Measurements from ENCODE around the gene KIF1B. TPM values are rescaled to one million over a fixed set of nuclear protein-coding genes. Genes with fewer than 3 reads are reported as not detected.

KIF1B gene
- total and polyA plus RNA-seq, 2 experiments from 2014 or later = 21.5 to 68.4 TPM

GRCh38 chr1:10192263-10192662 is 18.1 kb upstream of the KIF1B start:
- H2AFZ ChIP-seq = no peak overlapping the region
- Mint-ChIP-seq H3K36me3 (ENCODE audit: low read depth) (no peaks in the 10 kb centered on the region), H3K4me3 (no peak overlapping the region), H3K27me3 (ENCODE audit: insufficient read depth, low read depth, poor library complexity) (peaks cover 3% of the 10 kb centered on the region), H3K4me1 (peaks cover 3% of the 10 kb centered on the region), H3K27ac (no peak overlapping the region), H3K9me3 (peaks cover 9% of the 10 kb centered on the region; the same call in 2 of the 3 replicates)
- no peak for DNase-seq (ENCODE audit: low spot score)
- H3K4me1 ChIP-seq (ENCODE audit: insufficient read depth) = no peaks in the 10 kb centered on the region; the same call in 1 of the 2 replicates
- no peaks in the 10 kb centered on the region for H3K27me3 ChIP-seq (ENCODE audit: insufficient read depth)
- H3K36me3 ChIP-seq (ENCODE audit: insufficient read depth) = no peaks in the 10 kb centered on the region
- no peaks in the 10 kb centered on the region for H4K20me1 ChIP-seq (replicated peaks; ENCODE audit: insufficient read depth)
- no peaks in the 10 kb centered on the region for H3K9me2 ChIP-seq (ENCODE audit: insufficient read depth)
- H3K79me2 ChIP-seq (replicated peaks; ENCODE audit: insufficient read depth) = no peaks in the 10 kb centered on the region
- no peak for ATAC-seq
- no peak overlapping the region for H3K27ac ChIP-seq (ENCODE audit: low read depth)
- no peak overlapping the region for H3K4me2 ChIP-seq
- H3F3A ChIP-seq (replicated peaks; ENCODE audit: low read depth) = no peaks in the 10 kb centered on the region
- H3K4me3 ChIP-seq = no peak overlapping the region
- TF ChIP-seq, protein P1, sequence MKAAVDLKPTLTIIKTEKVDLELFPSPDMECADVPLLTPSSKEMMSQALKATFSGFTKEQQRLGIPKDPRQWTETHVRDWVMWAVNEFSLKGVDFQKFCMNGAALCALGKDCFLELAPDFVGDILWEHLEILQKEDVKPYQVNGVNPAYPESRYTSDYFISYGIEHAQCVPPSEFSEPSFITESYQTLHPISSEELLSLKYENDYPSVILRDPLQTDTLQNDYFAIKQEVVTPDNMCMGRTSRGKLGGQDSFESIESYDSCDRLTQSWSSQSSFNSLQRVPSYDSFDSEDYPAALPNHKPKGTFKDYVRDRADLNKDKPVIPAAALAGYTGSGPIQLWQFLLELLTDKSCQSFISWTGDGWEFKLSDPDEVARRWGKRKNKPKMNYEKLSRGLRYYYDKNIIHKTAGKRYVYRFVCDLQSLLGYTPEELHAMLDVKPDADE (IDR thresholded peaks at IDR 0.05) = no peak
- no peak for TF ChIP-seq POLR2AphosphoS5 (IDR thresholded peaks at IDR 0.05; ENCODE audit: low read depth)
- TF ChIP-seq EZH2phosphoT487 (IDR thresholded peaks at IDR 0.05; ENCODE audit: unreplicated experiment) = no peak
- TF ChIP-seq EZH2 (IDR thresholded peaks at IDR 0.05; ENCODE audit: low read depth, unreplicated experiment) = no peak
- TF ChIP-seq STAT1 (IDR thresholded peaks at IDR 0.05; ENCODE audit: unreplicated experiment) = no peak
- no peak for TF ChIP-seq NANOG (IDR thresholded peaks at IDR 0.05; ENCODE audit: borderline replicate concordance)
- TF ChIP-seq ZNF114 (CRISPR knock-in tag; IDR thresholded peaks at IDR 0.05) = no peak
- no peak for TF ChIP-seq CREB1 (CRISPR knock-in tag; IDR thresholded peaks at IDR 0.05; ENCODE audit: low read depth)
- TF ChIP-seq, protein P2, sequence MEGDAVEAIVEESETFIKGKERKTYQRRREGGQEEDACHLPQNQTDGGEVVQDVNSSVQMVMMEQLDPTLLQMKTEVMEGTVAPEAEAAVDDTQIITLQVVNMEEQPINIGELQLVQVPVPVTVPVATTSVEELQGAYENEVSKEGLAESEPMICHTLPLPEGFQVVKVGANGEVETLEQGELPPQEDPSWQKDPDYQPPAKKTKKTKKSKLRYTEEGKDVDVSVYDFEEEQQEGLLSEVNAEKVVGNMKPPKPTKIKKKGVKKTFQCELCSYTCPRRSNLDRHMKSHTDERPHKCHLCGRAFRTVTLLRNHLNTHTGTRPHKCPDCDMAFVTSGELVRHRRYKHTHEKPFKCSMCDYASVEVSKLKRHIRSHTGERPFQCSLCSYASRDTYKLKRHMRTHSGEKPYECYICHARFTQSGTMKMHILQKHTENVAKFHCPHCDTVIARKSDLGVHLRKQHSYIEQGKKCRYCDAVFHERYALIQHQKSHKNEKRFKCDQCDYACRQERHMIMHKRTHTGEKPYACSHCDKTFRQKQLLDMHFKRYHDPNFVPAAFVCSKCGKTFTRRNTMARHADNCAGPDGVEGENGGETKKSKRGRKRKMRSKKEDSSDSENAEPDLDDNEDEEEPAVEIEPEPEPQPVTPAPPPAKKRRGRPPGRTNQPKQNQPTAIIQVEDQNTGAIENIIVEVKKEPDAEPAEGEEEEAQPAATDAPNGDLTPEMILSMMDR (conservative IDR thresholded peaks at IDR 0.05; ENCODE audit: low read depth in 2 of 2) = no peak
- no peak for TF ChIP-seq ZNF331 (CRISPR knock-in tag; IDR thresholded peaks at IDR 0.05; ENCODE audit: low read depth)
- TF ChIP-seq, protein P3, sequence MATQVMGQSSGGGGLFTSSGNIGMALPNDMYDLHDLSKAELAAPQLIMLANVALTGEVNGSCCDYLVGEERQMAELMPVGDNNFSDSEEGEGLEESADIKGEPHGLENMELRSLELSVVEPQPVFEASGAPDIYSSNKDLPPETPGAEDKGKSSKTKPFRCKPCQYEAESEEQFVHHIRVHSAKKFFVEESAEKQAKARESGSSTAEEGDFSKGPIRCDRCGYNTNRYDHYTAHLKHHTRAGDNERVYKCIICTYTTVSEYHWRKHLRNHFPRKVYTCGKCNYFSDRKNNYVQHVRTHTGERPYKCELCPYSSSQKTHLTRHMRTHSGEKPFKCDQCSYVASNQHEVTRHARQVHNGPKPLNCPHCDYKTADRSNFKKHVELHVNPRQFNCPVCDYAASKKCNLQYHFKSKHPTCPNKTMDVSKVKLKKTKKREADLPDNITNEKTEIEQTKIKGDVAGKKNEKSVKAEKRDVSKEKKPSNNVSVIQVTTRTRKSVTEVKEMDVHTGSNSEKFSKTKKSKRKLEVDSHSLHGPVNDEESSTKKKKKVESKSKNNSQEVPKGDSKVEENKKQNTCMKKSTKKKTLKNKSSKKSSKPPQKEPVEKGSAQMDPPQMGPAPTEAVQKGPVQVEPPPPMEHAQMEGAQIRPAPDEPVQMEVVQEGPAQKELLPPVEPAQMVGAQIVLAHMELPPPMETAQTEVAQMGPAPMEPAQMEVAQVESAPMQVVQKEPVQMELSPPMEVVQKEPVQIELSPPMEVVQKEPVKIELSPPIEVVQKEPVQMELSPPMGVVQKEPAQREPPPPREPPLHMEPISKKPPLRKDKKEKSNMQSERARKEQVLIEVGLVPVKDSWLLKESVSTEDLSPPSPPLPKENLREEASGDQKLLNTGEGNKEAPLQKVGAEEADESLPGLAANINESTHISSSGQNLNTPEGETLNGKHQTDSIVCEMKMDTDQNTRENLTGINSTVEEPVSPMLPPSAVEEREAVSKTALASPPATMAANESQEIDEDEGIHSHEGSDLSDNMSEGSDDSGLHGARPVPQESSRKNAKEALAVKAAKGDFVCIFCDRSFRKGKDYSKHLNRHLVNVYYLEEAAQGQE (IDR thresholded peaks at IDR 0.05; ENCODE audit: unreplicated experiment) = no peak
